DOHH2 (cell line): Measurements from ENCODE around the gene SYT1.

ENCODE experiments used
- H3F3A ChIP-seq: fragments of 200-600 bp; sonication (generic), shearing (Covaris generic); 2 replicates; pipeline ENCODE4 v1.6.0; 2016; ENCODE audit warnings: antibody characterized with exemption, mild to moderate bottlenecking; ENCODE audit not compliant: control insufficient read depth, insufficient read depth
- H3K27ac ChIP-seq: fragments of 200-600 bp; sonication (generic); 2 replicates; pipeline ENCODE4 v1.5.1; 2014; ENCODE audit warnings: low read depth, mild to moderate bottlenecking, low read length, moderate library complexity
- H3K27me3 ChIP-seq: fragments of 200-600 bp; sonication (generic); 2 replicates; pipeline ENCODE4 v1.6.1; 2014; ENCODE audit warnings: mild to moderate bottlenecking, low read length, mixed read lengths; ENCODE audit not compliant: control insufficient read depth
- H3K36me3 ChIP-seq: fragments of 200-600 bp; sonication (generic); 2 replicates; pipeline ENCODE4 v1.6.1; 2014; ENCODE audit warnings: mild to moderate bottlenecking, low read length, moderate library complexity, mixed read lengths; ENCODE audit not compliant: control insufficient read depth
- H3K4me1 ChIP-seq: fragments of 200-600 bp; sonication (generic); 2 replicates; pipeline ENCODE4 v1.6.1; 2014; ENCODE audit warnings: mild to moderate bottlenecking, low read length, mixed read lengths; ENCODE audit not compliant: control insufficient read depth
- H3K4me2 ChIP-seq: fragments of 200-600 bp; sonication (generic); 2 replicates; pipeline ENCODE4 v1.6.0; 2014; ENCODE audit warnings: mild to moderate bottlenecking, low read length, moderate library complexity
- H3K4me3 ChIP-seq: fragments of 200-600 bp; sonication (generic); 2 replicates; pipeline ENCODE4 v1.5.1; 2014; ENCODE audit warnings: mild to moderate bottlenecking, low read length, mixed read lengths
- H3K79me2 ChIP-seq: fragments of 200-600 bp; sonication (generic); 2 replicates; pipeline ENCODE4 v1.6.1; 2014; ENCODE audit warnings: mild to moderate bottlenecking, low read length, mixed read lengths; ENCODE audit not compliant: control insufficient read depth
- H3K9me2 ChIP-seq: fragments of 200-600 bp; sonication (generic); replicated peaks from 2 replicates; pipeline ENCODE4 v1.6.1; 2014; ENCODE audit warnings: mild to moderate bottlenecking, low read length, mixed read lengths; ENCODE audit not compliant: control insufficient read depth
- H3K9me3 ChIP-seq: fragments of 200-600 bp; sonication (generic); 2 replicates; pipeline ENCODE4 v1.6.1; 2014; ENCODE audit warnings: antibody characterized with exemption, low read length, mixed read lengths; ENCODE audit not compliant: control insufficient read depth, insufficient read depth
- H4K20me1 ChIP-seq: fragments of 200-600 bp; sonication (generic); 2 replicates; pipeline ENCODE4 v1.6.0; 2014; ENCODE audit warnings: low read depth, mild to moderate bottlenecking, antibody characterized with exemption, low read length, moderate library complexity; ENCODE audit not compliant: control insufficient read depth, insufficient read depth
- CTCF ChIP-seq: fragments of 200-600 bp; sonication (generic); IDR thresholded peaks from one replicate; pipeline ENCODE4 v1.5.1; 2014; ENCODE audit warnings: antibody characterized with exemption, mild to moderate bottlenecking, low read depth, low read length; ENCODE audit not compliant: poor library complexity, severe bottlenecking
- EZH2phosphoT487 ChIP-seq: fragments of 200-600 bp; sonication (generic); IDR thresholded peaks from 2 replicates; pipeline ENCODE4 v1.6.1; 2017; ENCODE audit warnings: borderline replicate concordance, mild to moderate bottlenecking, antibody characterized with exemption, low read length, moderate library complexity, mixed read lengths

SYT1 gene

GRCh38 chr12:78970041-78970440 is 105.5 kb downstream of the SYT1 start:
- Histone ChIP-seq H3F3A (no peaks in the 10 kb centered on the region), H3K27ac (no peak overlapping the region), H3K4me3 (no peak overlapping the region), H3K4me1 (no peaks in the 10 kb centered on the region), H3K9me2 (no peaks in the 10 kb centered on the region), H3K79me2 (no peaks in the 10 kb centered on the region), H3K27me3 (no peaks in the 10 kb centered on the region), H3K9me3 (no peaks in the 10 kb centered on the region), H3K4me2 (no peak overlapping the region), H3K36me3 (no peaks in the 10 kb centered on the region), H4K20me1 (no peaks in the 10 kb centered on the region)
- no peak for TF ChIP-seq EZH2phosphoT487
- TF ChIP-seq CTCF = no peak

- Histone ChIP-seq H3K27me3 (no peaks in the 10 kb centered on the region), H3K9me3 (no peaks in the 10 kb centered on the region), H4K20me1 (no peaks in the 10 kb centered on the region), H3K36me3 (no peaks in the 10 kb centered on the region), H3K9me2 (no peaks in the 10 kb centered on the region), H3K79me2 (no peaks in the 10 kb centered on the region), H3K27ac (no peak overlapping the region), H3F3A (no peaks in the 10 kb centered on the region), H3K4me2 (no peak overlapping the region), H3K4me3 (no peak overlapping the region), H3K4me1 (no peaks in the 10 kb centered on the region)
- TF ChIP-seq EZH2phosphoT487 (no peak), CTCF (no peak)
These were observed 112.8 kb downstream of the SYT1 start for GRCh38 chr12:78977304-78977867.

- TF ChIP-seq EZH2phosphoT487 (no peak), CTCF (no peak)
- Histone ChIP-seq H3F3A (no peaks in the 10 kb centered on the region), H3K79me2 (no peaks in the 10 kb centered on the region), H3K27ac (no peak overlapping the region), H3K9me2 (no peaks in the 10 kb centered on the region), H4K20me1 (no peaks in the 10 kb centered on the region), H3K4me3 (no peak overlapping the region), H3K27me3 (no peaks in the 10 kb centered on the region), H3K4me1 (no peaks in the 10 kb centered on the region), H3K9me3 (no peaks in the 10 kb centered on the region), H3K4me2 (no peak overlapping the region), H3K36me3 (no peaks in the 10 kb centered on the region)
These were observed 129.7 kb downstream of the SYT1 start for GRCh38 chr12:78994168-78994791.
